Endothelial cell of umbilical vein (primary cell): ENCODE data around the gene ZIC2. TPM values are rescaled to one million over a fixed set of nuclear protein-coding genes. Genes with fewer than 3 reads are reported as not detected.
A peak's percentile ranks its signal among the peaks of the same experiment; 100 is the strongest.

Experiments
- BruUV-seq: library from RNA; stranded (reverse); fragments of 400-500 nt; replicated peaks from 2 replicates; lab custom pipeline; 2021; lab: Mats Ljungman, UMichigan
- CTCF ChIA-PET: fragments of 300-600, 350-600 bp; sonication (Branson Sonifier 250); formaldehyde crosslinking; loops from one replicate; lab custom pipeline; 2021; ENCODE audit warnings: antibody characterized with exemption, inconsistent platforms; lab: Charles Lee
- POLR2A ChIA-PET: fragments of 300-600, 350-600 bp; sonication (Branson Sonifier 250); formaldehyde crosslinking; loops from one replicate; lab custom pipeline; 2021; ENCODE audit warnings: antibody characterized with exemption, inconsistent platforms; lab: Charles Lee
- DNase-seq: peaks from one replicate; pipeline ENCODE4 v3.0.0-alpha.2; 2011; ENCODE audit warnings: low read depth, low spot score
- FAIRE-seq: peaks from 2 replicates; lab custom pipeline; 2011; peaks lifted over from hg19 to GRCh38; lab: Jason Lieb, UNC
- H2AFZ ChIP-seq: 2 replicates; pipeline ENCODE4 v1.6.0; 2012; ENCODE audit warnings: low read depth, low read length, control low read depth, inconsistent platforms
- H3K27ac ChIP-seq: 2 replicates; pipeline ENCODE4 v1.5.1; 2011; ENCODE audit warnings: low read depth, mild to moderate bottlenecking, control low read depth, low read length, moderate library complexity; ENCODE audit not compliant: insufficient read depth
- H3K27me3 ChIP-seq, 2 experiments: 2 replicates each; pipeline versions ENCODE4 v1.6.0 to v1.6.1; 2011; ENCODE audit warnings: low read length in 2 of 2, mixed read lengths in 1 of 2; ENCODE audit not compliant: control insufficient read depth in 2 of 2, insufficient read depth in 2 of 2
- H3K36me3 ChIP-seq, 2 experiments: 2 replicates in 1 of 2; 3 replicates in 1 of 2; pipeline ENCODE4 v1.5.1; 2011; ENCODE audit warnings: low read length in 2 of 2, mild to moderate bottlenecking in 1 of 2, moderate library complexity in 1 of 2; ENCODE audit not compliant: control insufficient read depth in 2 of 2, insufficient read depth in 2 of 2; ENCODE audit errors: extremely low read depth in 1 of 2
- H3K4me1 ChIP-seq: 3 replicates; pipeline ENCODE4 v1.5.1; 2011; ENCODE audit warnings: mild to moderate bottlenecking, low read length; ENCODE audit not compliant: control insufficient read depth, insufficient read depth; ENCODE audit errors: extremely low read depth
- H3K4me2 ChIP-seq: 2 replicates; pipeline ENCODE4 v1.6.1; 2011; ENCODE audit warnings: low read length, control low read depth, mixed read lengths; ENCODE audit not compliant: insufficient read depth
- H3K4me3 ChIP-seq, 3 experiments: fragments of 200-600 bp in 1 of 3; sonication (generic), shearing (Covaris generic) in 1 of 3; replicated peaks in 1 of 3; 2 replicates each; pipeline ENCODE4 v1.5.1; 2011 to 2016; ENCODE audit warnings: control low read depth in 3 of 3, low read length in 3 of 3, mild to moderate bottlenecking in 2 of 3, inconsistent platforms in 1 of 3, low read depth in 1 of 3, moderate library complexity in 1 of 3; ENCODE audit not compliant: insufficient read depth in 1 of 3
- H3K79me2 ChIP-seq: 2 replicates; pipeline ENCODE4 v1.6.0; 2012; ENCODE audit warnings: low read length, inconsistent platforms; ENCODE audit not compliant: control insufficient read depth, insufficient read depth
- H3K9ac ChIP-seq: replicated peaks from 2 replicates; pipeline ENCODE3; 2011; ENCODE audit warnings: low read length, control low read depth; ENCODE audit not compliant: insufficient read depth; ENCODE audit errors: extremely low read depth
- H3K9me1 ChIP-seq: replicated peaks from 3 replicates; pipeline ENCODE4 v1.6.0; 2011; ENCODE audit warnings: mild to moderate bottlenecking, low read length; ENCODE audit not compliant: control insufficient read depth, insufficient read depth; ENCODE audit errors: extremely low read depth
- H3K9me3 ChIP-seq: replicated peaks from 2 replicates; pipeline ENCODE4 v1.5.1; 2012; ENCODE audit warnings: low read length, inconsistent platforms; ENCODE audit not compliant: control insufficient read depth, insufficient read depth
- H4K20me1 ChIP-seq: replicated peaks from 2 replicates; pipeline ENCODE3; 2011; ENCODE audit warnings: mild to moderate bottlenecking, low read length; ENCODE audit not compliant: control insufficient read depth, insufficient read depth; ENCODE audit errors: extremely low read depth
- CTCF ChIP-seq, 2 donors: IDR thresholded peaks; 1 replicate in 1 of 2; 2 replicates in 1 of 2; pipeline ENCODE4 v1.5.1; 2011; ENCODE audit warnings: low read length in 2 of 2, mild to moderate bottlenecking in 2 of 2, moderate library complexity in 2 of 2, control low read depth in 1 of 2, inconsistent platforms in 1 of 2, low read depth in 1 of 2; ENCODE audit not compliant: insufficient read depth in 1 of 2; ENCODE audit errors: extremely low read depth in 1 of 2
- EZH2 ChIP-seq: IDR thresholded peaks from 2 replicates; pipeline ENCODE4 v1.6.1; 2012; ENCODE audit warnings: borderline replicate concordance, low read depth, mild to moderate bottlenecking, moderate library complexity, low read length, inconsistent platforms; ENCODE audit not compliant: severe bottlenecking
- FOS ChIP-seq: IDR thresholded peaks from 2 replicates; pipeline ENCODE4 v1.6.1; 2011; ENCODE audit warnings: mild to moderate bottlenecking, low read length, moderate library complexity, borderline replicate concordance; ENCODE audit not compliant: insufficient read depth
- GATA2 ChIP-seq: IDR thresholded peaks from 2 replicates; pipeline ENCODE4 v1.7.0; 2011; ENCODE audit warnings: low read depth, mild to moderate bottlenecking, moderate library complexity, mixed read lengths, low read length; ENCODE audit not compliant: insufficient read length, insufficient read depth
- JUN ChIP-seq: IDR thresholded peaks from 2 replicates; pipeline ENCODE4 v1.6.1; 2011; ENCODE audit warnings: borderline replicate concordance, low read depth; ENCODE audit not compliant: insufficient read length, insufficient read depth
- MAX ChIP-seq: IDR thresholded peaks from 2 replicates; pipeline ENCODE4 v1.6.1; 2011; ENCODE audit not compliant: insufficient read depth, insufficient read length
- MYC ChIP-seq: IDR thresholded peaks from one replicate; pipeline ENCODE4 v1.6.1; 2011; ENCODE audit warnings: mild to moderate bottlenecking, low read depth, low read length
- POLR2A ChIP-seq: IDR thresholded peaks from 2 replicates; pipeline ENCODE4 v1.6.1; 2012; ENCODE audit warnings: low read depth, mild to moderate bottlenecking, control low read depth, low read length
- POLR2AphosphoS5 ChIP-seq: IDR thresholded peaks from 2 replicates; pipeline ENCODE4 v1.6.1; 2012; ENCODE audit warnings: low read depth, mild to moderate bottlenecking, control low read depth, low read length, moderate library complexity; ENCODE audit not compliant: insufficient read depth
- dilution Hi-C: fragments of 300-500 bp; cut with MboI; formaldehyde crosslinking; loops from one replicate; pipeline ENCODE4 v1.15.0; 2019; ENCODE audit warnings: low sequenced_read_pairs; ENCODE audit not compliant: extremely low pct_ligation_motif_present
- intact Hi-C: fragments of 100-400 bp; cut with micrococcal nuclease; formaldehyde crosslinking; loops from one replicate; pipeline ENCODE4 v1.10.0; 2022
- polyA plus RNA-seq, 4 experiments: library from polyadenylated mRNA; depleted of rRNA in 3 of 4; stranded (reverse) in 3 of 4; unstranded in 1 of 4; fragments of >200 nt; gene quantifications; 2 replicates each; pipeline versions ENCODE4 v1.2.1 to v1.2.3, GENCODE V29; 2011 to 2012; ENCODE audit warnings: missing spikeins in 1 of 4
- total RNA-seq: library from RNA; stranded (reverse); gene quantifications from 2 replicates; pipeline ENCODE4 v1.2.3, GENCODE V29; 2021

The ZIC2 gene
- total and polyA plus RNA-seq, 2 donors (not counting 3 experiments of a cell fraction or from before 2014, with no cell fraction given) = 0.03 TPM; not detected in 1

GRCh38 chr13:99932912-99933311 is 48.7 kb upstream of the ZIC2 start:
- H3K9ac ChIP-seq = no peak overlapping the region
- H3K9me1 ChIP-seq = no peaks in the 10 kb centered on the region
- TF ChIP-seq FOS = no peak
- TF ChIP-seq CTCF (IDR thresholded peaks at IDR 0.05; ENCODE audit: extremely low read depth in 1 of 2, insufficient read depth in 1 of 2, low read depth in 1 of 2, low read length in 2 of 2) = no peak
- TF ChIP-seq MAX = no peak
- no peak for TF ChIP-seq POLR2A
- TF ChIP-seq POLR2AphosphoS5 = no peak
- no peak for TF ChIP-seq JUN
- no peak for TF ChIP-seq EZH2
- TF ChIP-seq GATA2 = no peak
- TF ChIP-seq MYC = no peak
- no peak overlapping the region for H3K4me2 ChIP-seq
- CTCF ChIA-PET = no interaction called here
- H3K79me2 ChIP-seq = no peaks in the 10 kb centered on the region
- no peaks in the 10 kb centered on the region for H4K20me1 ChIP-seq
- FAIRE-seq = peak; percentile 33
- no TSS peak for BruUV-seq
- H3K27ac ChIP-seq = no peak overlapping the region
- no peak for DNase-seq
- dilution Hi-C loops = no loop called here
- H3K4me3 ChIP-seq = no peak overlapping the region
- POLR2A ChIA-PET = no interaction called here
- intact Hi-C loops = no loop called here
- no peak overlapping the region for H2AFZ ChIP-seq
- no peaks in the 10 kb centered on the region for H3K4me1 ChIP-seq
- H3K9me3 ChIP-seq = no peaks in the 10 kb centered on the region
- H3K27me3 ChIP-seq = no peaks in the 10 kb centered on the region
- H3K36me3 ChIP-seq = no peaks in the 10 kb centered on the region
